K562 (cell line): ENCODE data around the gene BMPR2. TPM values are rescaled to one million over a fixed set of nuclear protein-coding genes. Genes with fewer than 3 reads are reported as not detected.

Source experiments
- AFF1 ChIP-seq, 2 experiments: fragments of 450-650 bp; IDR thresholded peaks; 2 replicates each; pipeline ENCODE4 v1.6.1; 2018; ENCODE audit warnings: mild to moderate bottlenecking in 2 of 2, low read depth in 1 of 2; ENCODE audit not compliant: partially characterized antibody in 2 of 2
- DACH1 ChIP-seq: fragments of 450-650 bp; IDR thresholded peaks from 2 replicates; pipeline ENCODE4 v1.6.1; 2018; ENCODE audit not compliant: partially characterized antibody
- HMGN3 ChIP-seq: IDR thresholded peaks from 2 replicates; pipeline ENCODE4 v1.6.1; 2011; ENCODE audit warnings: borderline replicate concordance, low read depth, mild to moderate bottlenecking, mixed read lengths, low read length; ENCODE audit not compliant: insufficient read length; ENCODE audit errors: extremely low read depth
- MEF2D ChIP-seq: conservative IDR thresholded peaks from 2 replicates; pipeline ENCODE4 v1.6.1; 2016; ENCODE audit warnings: low read depth, missing genetic modification characterization, missing compliant biosample characterization
- polyA plus RNA-seq, 8 experiments: library from polyadenylated mRNA; depleted of rRNA in 4 of 8; stranded (reverse) in 5 of 8; unstranded in 3 of 8; fragments of >200 nt; fragmentation: Nextera tagmentation in 2 of 8; fragmentation: Illumina TruSeq in 1 of 8; extraction: Ambion mirVana in 2 of 8; extraction: Trizol in 1 of 8; gene quantifications; 2 replicates each; pipeline versions ENCODE4 v1.2.1 to v1.2.3, GENCODE V29; 2011 to 2014; ENCODE audit warnings: inconsistent platforms in 1 of 8, missing spikeins in 1 of 8
- total RNA-seq, 7 experiments: library from RNA; depleted of rRNA in 6 of 7; stranded (reverse); fragments of >200 nt in 6 of 7; fragmentation: Illumina TruSeq in 2 of 7; extraction: Trizol in 2 of 7; gene quantifications; 2 replicates each; pipeline versions ENCODE4 v1.2.1 to v1.2.3, GENCODE V29; 2011 to 2021; ENCODE audit warnings: low replicate concordance in 1 of 7
- TF ChIP-seq, protein P1 (sequence below): fragments of 150-350 bp; conservative IDR thresholded peaks from 2 replicates; pipeline ENCODE4 v1.6.1; 2014; ENCODE audit warnings: low read length

Gene BMPR2
- total and polyA plus RNA-seq, 9 of the 15 experiments (the other 6 are each of a cell fraction or from before 2014, with no cell fraction given), result 0.73 to 5.0 (median 3.3) TPM

GRCh38 chr2:202400941-202401340 lies 24.8 kb downstream of the BMPR2 start (continued):
- TF ChIP-seq, protein P1, sequence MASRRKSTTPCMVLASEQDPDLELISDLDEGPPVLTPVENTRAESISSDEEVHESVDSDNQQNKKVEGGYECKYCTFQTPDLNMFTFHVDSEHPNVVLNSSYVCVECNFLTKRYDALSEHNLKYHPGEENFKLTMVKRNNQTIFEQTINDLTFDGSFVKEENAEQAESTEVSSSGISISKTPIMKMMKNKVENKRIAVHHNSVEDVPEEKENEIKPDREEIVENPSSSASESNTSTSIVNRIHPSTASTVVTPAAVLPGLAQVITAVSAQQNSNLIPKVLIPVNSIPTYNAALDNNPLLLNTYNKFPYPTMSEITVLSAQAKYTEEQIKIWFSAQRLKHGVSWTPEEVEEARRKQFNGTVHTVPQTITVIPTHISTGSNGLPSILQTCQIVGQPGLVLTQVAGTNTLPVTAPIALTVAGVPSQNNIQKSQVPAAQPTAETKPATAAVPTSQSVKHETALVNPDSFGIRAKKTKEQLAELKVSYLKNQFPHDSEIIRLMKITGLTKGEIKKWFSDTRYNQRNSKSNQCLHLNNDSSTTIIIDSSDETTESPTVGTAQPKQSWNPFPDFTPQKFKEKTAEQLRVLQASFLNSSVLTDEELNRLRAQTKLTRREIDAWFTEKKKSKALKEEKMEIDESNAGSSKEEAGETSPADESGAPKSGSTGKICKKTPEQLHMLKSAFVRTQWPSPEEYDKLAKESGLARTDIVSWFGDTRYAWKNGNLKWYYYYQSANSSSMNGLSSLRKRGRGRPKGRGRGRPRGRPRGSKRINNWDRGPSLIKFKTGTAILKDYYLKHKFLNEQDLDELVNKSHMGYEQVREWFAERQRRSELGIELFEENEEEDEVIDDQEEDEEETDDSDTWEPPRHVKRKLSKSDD, result no peak
- TF ChIP-seq HMGN3 (no peak), AFF1 (IDR thresholded peaks at IDR 0.05; ENCODE audit: low read depth in 1 of 2, partially characterized antibody in 2 of 2) (no peak), DACH1 (no peak), MEF2D (tag) (no peak)
